ENCODE data around the gene SYTL1.

The SYTL1 gene

GRCh38 chr1:27361044-27361402 lies 19.2 kb downstream of the SYTL1 start:
- FAIRE-seq (no peak), DNase-seq (ENCODE audit: insufficient read length, low spot score) (no peak)

GRCh38 chr1:27361553-27361952 lies 19.7 kb downstream of the SYTL1 start:
- FAIRE-seq (no peak), DNase-seq (ENCODE audit: insufficient read length, low spot score) (no peak)

DNA sequence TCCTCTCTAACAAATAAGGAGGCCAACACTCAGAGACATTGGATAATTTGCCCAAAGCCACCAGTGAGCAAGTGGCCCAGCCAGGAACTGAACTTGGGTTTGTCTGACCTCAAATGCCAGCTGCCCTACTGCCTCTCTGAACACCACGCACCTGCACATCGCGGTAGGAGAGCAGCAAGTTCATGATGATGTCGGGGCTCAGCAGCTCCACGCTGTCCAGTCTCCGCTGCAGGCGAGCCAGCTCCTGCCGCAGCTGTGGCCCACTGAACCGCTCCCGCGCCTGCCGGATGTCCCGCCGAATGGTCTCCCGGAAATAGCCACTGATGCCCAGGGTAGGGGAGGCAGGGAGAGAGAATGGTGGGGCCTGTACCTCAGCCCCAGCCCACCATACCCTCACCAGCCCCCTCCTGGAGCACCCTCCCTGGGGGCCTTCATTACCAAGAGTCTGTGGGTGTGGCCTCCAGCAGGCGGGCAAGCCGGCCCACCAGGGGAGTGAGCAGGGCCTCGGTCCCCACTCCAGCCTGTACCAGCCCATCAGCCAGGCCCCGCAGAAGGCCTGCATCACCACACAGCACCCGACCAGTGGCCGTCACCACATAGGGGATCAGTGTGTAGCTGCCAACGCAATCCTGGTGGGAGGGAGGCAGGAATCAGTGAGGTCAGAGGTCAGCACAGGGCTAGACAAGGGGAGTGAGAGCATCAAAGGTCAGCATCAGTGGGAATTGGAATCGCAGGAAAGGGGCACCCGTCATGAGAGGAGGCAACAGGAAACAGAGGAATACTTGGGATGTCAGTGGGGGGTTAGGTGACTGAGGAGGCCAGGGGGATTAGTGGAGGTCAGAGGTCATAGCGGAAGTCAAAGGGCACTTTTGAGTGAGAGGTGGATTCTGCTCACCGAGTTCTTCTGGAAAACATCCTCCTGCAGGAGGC lies 22.2 kb downstream of the SYTL1 start:
- FAIRE-seq (no peak), DNase-seq (ENCODE audit: insufficient read length, low spot score) (no peak)

- DNase-seq (ENCODE audit: insufficient read length, low spot score): no peak
- FAIRE-seq: no peak
These were observed 23.0 kb downstream of the SYTL1 start for GRCh38 chr1:27364696-27365371.

DNA sequence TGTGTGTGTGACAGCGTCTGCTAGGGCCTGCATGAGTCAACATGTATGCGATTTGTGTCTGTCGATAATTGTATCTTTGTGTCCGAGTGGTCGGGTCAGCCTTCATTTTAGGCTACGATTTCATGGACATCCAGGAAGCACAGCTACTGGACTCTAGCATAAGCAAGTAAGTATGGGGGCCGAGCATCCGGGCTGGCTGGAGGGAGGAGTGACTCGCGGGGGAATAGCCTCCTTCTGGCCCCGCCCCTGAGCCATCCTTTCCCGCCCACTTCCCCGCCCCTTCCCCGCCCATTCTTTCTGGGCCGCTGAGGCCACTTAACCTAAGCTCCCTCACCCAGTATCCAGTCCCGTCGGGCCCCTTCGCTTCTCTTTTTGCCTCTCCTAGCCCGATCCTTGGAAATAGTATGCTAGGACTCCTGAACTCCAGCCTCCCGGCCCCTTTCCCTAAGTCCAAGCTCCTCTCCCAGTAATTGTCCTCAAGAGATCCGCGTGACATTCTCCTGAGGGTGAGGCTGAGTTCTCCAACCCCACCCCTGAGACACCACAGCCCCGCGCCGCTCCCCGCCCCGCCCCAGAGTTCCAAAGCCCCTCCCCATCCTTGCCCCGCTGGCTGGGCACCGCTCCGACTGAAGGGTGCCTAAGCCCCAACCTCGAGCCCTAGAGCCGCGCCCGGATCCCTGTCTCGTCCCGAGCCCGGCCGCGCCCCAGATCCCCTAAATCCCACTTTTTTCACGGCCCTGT lies 23.7 kb downstream of the SYTL1 start:
- FAIRE-seq: peak; percentile 96
- peak; percentile 98 for DNase-seq (ENCODE audit: insufficient read length, low spot score)

- DNase-seq (ENCODE audit: insufficient read length, low spot score) (peak; percentile 71), FAIRE-seq (no peak)
These were observed 24.2 kb downstream of the SYTL1 start for GRCh38 chr1:27366113-27366410.

DNA sequence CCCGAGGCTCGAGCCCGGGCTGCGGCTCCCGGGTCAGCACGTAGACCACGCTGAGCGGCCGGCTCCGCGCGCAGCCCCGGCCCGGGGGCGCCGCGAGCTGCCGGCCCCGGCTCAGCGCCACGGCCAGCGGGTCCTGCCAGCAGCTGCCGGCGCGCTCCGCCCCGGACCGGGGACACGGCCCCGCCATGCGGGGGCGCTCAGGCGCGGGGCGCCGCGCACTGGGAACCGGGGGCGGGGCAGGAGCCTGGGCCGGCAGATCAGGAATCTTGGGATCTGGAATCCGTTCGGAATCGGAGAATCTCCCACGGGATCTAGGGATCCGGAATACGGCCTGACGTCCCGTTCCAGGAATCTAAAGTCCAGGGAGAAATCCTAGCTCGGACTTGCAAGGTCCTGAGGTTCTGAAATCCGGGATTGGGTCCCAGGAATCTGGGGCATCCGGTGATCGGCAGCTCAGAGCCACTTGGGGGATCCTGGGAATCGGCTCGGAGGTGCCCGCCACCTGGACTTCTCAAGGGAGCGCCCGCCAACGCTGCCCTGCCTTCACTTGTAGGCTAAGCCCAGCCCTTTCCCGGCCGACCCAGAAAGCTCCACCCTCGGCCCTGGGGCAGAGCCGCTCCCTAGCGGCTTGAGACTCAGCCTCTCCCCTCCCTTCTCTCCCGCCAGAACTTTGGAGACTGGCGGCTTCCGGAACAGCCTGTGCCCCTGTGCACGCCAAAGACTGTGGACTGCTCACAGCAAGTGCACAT lies 24.8 kb downstream of the SYTL1 start, which contains the start of gene MAP3K6:
TSS of gene MAP3K6 (minus strand) at position 551 of the 749 bp plus-strand sequence. CDS start at position 187, 364 bp downstream.
- DNase-seq (ENCODE audit: insufficient read length, low spot score) (peak; percentile 54), FAIRE-seq (peak; percentile 4)

DNA sequence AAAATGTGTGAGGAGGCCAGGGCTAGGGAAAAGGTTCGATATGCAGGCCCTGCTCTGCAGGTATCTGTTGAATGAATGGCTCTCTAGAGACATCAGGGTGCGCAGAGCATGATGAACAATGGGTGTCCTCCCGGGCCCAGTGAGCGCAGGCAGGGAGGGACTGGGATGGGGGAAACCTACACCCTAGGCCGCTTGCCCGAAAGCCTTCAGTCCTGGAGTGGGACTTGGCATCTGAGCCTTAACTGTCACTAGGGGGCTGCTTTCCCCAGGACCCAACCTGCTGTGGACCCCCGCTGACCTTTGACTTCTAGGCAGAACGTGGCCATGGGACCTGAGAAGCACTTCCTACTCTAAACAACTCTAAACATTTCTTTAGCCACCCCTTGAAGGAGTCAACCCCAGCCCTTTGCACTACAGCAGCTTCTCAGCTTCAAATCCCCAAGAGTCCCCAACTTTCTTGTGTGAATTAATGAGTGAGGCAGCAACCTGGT lies 25.4 kb downstream of the SYTL1 start:
- no peak for FAIRE-seq
- no peak for DNase-seq (ENCODE audit: insufficient read length, low spot score)

DNA sequence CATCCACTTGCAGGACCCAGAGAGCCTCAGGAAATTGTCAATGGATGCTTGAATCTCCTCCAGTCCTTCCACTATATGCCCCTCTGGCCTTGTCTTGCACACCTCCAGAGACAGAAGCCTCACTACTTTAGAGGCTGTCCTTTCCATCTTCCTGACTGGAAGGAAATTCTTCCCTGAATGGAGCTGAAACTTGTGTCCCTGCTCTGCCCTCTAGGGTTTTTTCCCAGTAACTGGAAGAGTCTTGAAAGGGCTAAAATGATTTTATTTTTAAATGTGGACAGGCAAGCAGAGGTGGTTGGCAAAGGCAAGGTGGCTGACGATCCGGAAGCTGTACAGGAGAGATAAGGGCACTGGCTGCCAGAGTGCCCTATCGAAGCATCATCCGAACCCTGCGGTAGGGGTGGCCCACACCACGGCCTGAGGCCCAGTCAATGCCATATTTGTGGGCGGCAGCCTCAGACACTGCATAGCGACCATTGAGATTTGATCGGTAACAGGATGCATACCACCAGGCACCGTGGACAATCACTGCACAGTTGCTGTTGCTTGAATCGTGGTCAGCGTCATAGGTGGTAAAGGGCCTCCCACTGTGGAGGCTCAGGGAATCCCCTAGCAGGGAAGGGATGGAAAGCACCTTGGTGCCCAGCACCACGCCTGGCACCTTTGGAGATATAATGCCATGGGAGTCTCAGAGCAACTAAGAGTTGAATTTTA lies 27.2 kb downstream of the SYTL1 start:
- FAIRE-seq: no peak
- DNase-seq (ENCODE audit: insufficient read length, low spot score): no peak

DNA sequence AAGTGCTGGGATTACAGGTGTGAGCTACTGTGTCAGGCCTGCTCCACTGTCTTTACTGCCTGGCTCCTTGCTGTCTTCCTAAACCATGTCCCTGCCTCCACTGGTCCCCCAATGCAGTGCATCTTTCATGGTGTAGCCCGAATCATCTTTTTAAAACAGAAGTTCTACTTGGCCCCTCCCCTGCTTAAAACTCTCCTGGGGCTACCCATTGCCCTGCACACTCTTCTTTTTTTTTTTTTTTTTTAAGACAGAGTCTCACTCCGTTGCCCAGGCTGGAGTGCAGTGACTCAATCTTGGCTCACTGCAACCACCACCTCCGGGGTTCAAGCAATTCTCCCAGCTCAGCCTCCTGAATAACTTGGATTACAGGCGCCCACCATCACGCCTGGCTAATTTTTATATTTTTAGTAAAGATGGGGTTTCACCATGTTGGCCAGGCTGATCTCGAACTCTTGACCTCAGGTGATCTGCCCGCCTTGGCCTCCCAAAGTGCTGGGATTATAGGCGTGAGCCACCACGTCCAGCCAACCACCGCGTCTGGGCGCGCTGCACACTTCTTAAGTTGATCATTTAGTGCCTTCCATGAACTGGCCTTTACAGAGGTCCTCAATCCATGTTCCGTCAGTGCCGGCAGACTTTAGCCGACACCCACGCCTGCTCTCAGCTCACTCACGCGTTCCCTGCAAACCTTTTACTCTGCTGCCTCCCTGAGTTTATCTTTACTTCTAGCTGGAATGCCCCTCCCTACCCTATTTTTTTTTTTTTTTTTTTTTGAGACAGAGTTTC lies 30.4 kb downstream of the SYTL1 start:
- FAIRE-seq (no peak), DNase-seq (ENCODE audit: insufficient read length, low spot score) (no peak)

GRCh38 chr1:27372808-27373690 lies 31.2 kb downstream of the SYTL1 start:
- FAIRE-seq (no peak), DNase-seq (ENCODE audit: insufficient read length, low spot score) (no peak)

DNA sequence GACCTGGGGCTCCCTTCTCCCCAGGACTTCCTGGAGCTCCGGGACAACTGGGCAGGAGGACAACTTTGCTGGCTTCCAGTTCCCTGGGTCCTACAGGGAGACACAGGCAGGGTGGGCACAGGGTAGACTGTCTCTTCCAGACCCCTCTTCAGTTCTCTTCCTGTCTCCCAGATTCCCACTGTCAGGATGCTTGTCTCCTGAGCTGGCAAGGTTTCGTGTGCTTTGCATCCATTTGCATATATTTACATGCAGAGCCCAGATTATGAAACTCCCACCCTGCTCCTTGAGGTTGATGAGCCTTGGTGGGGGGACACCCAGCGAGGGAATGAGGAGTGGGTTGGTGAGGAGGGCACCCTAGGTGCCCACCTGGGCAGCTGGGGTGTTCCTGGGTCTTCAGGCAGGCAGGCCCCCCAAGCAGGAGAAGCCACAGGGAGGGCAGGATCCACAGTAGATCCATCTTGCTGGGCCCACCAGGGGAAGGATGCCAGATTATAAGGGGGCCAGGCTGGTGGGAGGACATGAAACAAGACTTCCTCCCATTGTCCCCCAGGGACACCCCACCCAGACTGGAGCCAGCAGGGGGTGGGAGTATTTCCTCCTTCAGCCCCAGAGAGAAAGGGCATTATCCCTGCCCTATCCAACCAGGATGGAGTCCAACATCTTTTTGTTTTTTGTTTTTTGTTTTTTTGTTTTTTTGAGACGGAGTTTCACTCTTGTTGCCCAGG lies 32.7 kb downstream of the SYTL1 start, which contains the start of gene FCN3:
TSS of gene FCN3 (minus strand) at position 463 of the 725 bp plus-strand sequence. CDS start at position 457, 6 bp downstream.
- FAIRE-seq: no peak
- no peak for DNase-seq (ENCODE audit: insufficient read length, low spot score)

- no peak for DNase-seq (ENCODE audit: insufficient read length, low spot score)
These were observed 36.1 kb downstream of the SYTL1 start for GRCh38 chr1:27377760-27378495.

DNA sequence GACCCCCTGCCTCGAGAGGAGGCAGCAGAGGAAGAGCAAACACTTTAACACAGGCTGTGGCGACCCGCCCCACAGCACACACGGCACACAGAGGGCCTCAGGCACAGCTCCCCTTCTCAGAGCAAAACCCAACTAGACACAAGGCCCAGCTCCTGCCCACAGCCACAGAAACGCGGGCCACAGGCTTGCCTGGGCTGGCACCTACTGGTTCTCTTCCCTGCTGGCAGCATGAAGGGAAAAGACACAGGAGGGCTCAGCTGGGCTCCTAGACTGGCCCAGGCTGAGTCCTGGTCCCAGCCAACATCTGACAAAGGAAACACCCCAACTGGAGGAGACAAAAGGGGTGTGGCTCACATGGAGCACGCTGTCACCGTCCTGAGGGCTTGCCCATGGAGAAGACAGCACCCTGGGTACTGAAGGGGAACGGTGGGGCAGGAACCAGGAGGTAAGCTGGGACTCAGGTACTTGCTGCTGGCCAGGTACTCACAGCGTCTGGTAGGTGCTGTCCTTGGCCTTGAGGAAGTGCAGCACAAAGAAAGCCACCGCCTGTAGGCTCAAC lies 37.8 kb downstream of the SYTL1 start:
- FAIRE-seq: no peak
- DNase-seq (ENCODE audit: insufficient read length, low spot score): no peak

More at GRCh38 chr1:27377760-27378495, 36.1 kb downstream of the SYTL1 start:
- no peak for FAIRE-seq

- DNase-seq (ENCODE audit: insufficient read length, low spot score) (no peak), FAIRE-seq (no peak)
These were observed 38.4 kb downstream of the SYTL1 start for GRCh38 chr1:27380224-27380623.
